Left hindlimb (tissue), 1 donor: ENCODE data around the gene KCNA2.

Source experiments
- DNase-seq: peaks from one replicate; pipeline ENCODE4 v3.0.0-alpha.2; 2018

The KCNA2 gene

DNA sequence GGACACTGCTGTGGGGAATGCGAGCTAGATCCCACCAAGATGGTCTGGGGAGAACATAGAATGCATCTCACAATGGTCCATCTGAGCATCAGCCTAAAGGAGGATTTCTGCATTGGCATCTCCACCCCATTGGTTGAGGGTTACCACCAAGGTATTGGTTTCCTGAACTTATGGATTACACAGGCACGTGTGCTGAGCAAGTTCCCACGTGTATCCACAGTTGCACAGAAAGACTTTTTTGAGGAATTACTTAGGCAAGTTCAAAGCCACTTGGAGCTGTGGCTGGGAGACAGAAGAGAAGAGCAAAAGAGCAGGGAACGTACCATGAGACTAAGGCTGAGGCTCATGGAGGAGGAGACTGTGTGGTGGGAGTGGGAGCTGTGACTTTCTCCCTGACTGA, 43.1 kb downstream of the KCNA2 start:
- DNase-seq: no peak

DNA sequence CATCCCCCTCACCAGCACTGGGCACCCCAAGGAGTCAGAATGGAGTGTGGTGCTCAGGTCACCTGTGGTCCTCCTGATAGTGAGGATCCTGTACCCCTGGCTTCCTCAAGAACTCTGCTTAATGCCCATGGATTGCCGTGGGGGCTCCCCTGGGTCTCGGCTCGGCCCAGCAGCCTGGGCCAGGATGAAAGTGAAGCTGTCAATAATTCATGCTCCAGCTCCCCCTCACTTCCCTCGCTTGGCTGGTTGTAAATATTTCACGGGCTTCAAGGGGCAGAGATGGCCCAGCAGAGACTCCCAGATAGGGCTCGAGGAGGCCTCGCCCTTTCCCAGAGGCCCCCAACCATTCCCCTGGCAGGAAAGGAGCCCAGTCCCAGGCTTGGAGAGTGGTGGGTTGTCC, 44.6 kb downstream of the KCNA2 start:
- no peak for DNase-seq

DNA sequence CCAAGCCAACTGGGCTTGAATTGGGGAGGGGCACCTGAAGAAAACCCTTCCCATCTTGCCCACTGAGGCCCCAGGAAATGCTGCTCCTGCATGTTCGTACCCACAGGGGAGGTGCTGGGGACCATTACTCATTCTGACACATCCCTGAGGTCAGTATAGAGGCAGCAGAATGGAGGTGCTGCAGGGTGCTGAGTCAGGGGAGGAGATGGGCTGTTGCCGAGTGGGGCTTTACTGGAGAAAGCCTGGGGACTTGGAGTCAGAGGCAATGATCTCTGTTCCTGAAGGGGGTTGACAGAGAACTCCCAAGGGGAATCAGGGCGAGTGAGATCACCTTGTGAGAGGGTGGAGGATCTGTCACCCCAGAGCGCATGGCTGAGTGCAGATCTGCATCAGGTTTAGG, 47.0 kb downstream of the KCNA2 start:
- DNase-seq: no peak

DNA sequence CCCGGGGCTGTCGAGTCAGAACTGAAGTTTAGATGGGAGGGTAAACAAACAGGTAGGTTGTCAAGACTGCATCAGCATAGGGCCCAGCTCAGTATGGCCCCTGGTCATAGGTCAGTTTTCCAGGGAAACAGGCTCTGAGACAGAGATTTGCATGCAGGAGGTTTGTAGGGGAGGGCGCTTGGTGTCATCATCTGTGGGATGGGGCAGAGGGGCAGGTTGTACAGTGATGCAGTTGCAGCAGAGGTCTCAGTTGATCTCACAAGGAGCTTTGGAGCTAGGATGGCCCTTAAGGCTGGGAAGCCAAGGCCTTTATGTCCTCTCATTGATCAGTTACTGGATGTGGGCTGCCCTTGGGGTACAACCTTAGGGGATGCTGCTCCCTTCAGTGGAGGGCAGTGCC, 48.7 kb downstream of the KCNA2 start:
- DNase-seq: no peak

DNA sequence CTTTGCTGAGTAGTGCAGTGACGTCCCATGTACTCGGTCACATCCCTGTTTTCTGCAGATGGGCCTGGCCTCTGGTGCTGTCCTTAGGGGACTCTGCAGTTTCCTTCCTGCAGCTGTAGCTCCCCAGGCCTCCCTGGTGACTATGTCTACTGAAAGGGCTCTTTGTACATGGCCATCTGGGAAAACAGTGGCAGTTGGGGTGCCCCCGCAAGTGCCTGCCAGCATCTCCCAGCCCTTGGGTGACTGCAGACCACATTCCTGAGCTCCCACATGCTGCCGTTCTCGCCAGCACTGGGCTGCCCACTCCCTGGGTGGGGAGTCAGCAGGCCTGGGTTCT, 49.7 kb downstream of the KCNA2 start:
- DNase-seq: no peak

DNA sequence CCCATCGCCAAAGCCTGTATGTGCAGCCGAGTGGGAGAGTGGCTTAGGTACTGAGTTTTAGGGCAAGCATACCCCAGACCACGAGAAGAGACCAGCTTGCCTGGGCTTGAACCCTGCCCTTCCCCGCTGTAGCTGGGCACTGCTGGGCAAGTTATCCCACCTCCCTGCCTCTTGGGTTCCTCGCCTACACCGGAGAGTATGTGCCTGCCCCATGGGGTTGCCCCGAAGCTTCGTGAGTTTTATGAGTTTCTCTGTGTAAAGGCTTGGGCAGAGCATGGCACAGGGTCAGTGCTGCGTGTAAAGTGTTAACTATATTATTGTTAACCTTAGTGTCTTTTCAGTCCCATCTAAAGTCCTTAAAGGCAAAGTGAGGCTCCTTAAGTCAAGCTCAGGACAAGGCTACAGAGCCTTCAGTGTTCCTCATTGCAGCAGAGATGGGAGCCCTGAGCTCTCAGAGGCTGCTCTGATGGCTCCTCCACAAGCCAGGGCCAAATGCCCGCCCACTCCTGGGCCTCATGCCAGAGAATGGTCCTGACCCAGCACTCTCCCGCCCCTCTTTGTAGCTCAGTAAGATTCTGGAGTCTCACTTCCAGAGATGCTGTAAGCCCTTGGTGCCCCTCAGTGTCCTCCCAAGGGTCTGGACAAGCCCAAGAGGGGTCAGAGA, 50.2 kb downstream of the KCNA2 start:
- peak; percentile 71 for DNase-seq

DNA sequence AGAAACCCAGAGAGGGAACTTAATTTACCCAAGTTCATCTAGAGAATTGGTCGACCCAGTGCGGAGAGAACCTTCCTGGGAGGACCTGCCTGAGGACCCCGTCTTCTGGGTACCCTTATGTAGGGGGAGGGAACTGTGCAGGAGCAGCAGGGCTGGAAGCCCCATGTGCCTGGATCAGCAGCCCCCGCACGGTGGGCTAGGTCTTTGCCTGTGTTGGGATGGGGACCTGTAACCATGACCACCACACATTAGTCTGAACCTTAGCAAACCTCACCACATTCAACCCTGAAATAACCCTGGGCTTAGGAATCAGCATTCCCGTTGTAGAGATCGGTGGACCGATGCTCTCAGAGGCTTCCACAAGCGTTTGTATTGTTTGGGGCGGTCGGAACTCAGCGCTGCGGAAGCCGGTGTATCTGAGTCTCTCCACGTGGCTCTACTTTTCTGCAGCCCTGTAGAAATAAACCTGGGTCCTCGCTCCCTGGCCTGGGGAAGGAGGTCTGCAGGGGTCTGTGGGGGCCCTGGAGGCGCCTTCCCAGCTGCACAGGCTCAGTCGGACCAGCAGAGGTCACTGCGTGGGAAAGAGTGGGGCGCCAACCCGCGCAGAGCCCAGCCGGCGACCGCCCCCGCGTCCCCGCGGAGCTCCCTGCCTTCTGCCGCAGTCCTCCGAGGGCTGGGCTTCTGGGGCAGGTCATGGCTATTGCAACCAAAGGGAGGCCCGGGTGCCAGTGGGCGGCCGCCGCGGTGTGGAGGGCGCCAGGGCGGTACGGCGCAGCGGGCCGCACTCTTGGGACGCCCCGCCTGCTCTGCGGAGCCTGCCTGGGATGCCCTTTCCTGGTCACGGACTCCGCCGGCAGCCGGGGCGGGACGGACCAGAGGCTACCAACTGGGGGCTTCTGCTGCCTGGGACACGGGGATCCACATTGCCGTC, 51.0 kb downstream of the KCNA2 start:
- peak; percentile 55 for DNase-seq

DNA sequence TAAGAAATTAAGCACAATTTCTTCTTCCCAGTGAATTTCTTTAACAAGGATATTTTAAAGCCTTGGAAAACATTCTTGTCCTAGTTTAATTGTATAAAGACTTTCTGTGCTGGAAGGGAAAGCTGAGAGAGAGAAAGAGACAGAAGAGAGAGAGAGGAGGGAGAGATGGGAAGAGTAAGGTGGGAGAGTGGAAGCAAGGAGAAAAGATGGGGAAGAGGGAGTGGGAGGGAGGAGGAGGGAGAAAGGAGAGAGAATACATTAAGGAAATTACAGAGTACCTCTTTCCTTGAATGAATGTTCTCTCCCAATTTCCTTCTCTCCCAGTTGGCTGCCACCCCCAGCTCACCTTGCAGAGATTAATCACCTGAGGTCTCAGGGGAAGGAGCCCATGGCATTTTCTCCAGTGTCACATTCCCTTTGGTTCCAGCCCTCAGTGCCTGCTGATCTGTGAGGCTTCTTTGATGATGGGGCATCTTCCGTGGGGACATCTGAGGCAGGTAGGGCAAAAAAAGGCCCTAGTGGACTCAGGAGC, 54.8 kb downstream of the KCNA2 start:
- DNase-seq: no peak

DNA sequence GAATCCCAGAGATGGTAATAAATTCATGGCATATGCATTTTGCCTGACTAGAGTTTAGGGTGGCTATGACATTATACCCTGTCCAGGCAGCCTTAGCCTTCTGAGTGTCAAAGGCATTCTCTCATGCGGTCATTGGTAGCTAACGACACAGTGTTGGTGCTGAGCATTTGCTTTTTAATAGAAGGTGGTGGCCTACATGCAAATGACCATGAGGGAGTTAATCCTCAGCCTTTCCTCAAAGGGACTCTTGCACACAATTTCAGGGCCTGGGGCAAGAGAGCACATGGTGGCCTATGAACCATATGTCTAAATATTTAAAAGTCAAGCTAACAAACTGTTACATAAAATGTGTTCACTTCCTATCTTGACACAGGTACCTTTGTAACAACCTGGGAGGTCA, 56.3 kb downstream of the KCNA2 start:
- no peak for DNase-seq

DNA sequence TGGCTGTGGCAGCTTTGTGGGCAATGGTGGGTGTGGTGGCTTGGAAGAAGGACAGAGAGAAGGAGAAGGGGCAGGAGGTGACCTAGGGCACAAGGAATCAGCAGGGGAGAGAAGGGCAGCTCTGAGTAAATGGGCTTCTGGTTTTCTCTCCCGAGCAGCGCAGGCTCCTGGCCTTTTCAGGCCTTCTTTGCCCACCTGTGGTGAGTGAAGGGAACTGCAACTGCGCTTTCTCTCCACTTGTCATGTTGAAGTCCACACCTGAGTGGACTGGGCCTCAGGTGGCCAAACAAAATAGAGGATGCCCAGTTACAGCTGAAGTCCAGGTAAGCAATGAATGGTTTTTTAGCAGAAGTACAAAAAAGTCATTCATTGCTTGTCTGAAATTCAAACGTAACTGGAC, 57.8 kb downstream of the KCNA2 start:
- DNase-seq: no peak

DNA sequence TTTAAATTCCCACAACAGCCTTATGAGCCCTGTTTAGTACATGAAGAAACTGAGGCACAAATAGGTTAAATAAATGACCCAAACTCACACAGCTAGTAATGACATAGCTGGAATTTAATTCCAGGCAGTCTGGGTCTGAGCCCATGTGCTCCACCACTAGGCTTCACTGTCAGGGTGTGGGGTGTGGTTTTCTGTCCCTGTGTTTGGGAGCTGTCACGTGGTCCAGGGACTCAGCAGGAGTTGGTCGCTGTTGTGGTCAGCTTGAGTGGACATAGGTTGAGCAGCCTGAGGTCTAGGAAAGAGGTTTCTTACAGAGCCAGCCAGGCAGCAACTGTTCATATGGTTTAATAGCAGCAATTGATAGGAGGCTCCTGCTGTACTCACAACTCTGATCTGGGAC, 59.1 kb downstream of the KCNA2 start:
- DNase-seq: no peak

DNA sequence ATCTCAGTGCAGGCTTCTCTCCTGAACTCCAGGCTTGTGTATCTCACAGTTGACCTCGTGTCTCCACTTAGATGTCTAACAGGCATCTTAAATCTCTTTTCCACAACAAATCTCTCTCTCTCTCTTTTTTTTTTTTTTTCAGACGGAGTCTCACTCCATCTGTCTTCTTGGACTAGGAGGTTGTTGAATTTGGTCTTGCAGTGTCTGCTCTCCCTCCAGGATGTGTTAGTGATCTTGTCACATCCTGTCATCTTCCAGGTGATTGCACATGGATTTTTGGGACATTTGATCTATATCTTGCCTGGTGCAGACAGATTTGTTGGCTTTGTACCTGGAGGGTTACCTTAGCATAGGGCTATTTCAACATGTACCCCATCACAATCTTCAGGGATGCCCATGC, 60.7 kb downstream of the KCNA2 start:
- no peak for DNase-seq

DNA sequence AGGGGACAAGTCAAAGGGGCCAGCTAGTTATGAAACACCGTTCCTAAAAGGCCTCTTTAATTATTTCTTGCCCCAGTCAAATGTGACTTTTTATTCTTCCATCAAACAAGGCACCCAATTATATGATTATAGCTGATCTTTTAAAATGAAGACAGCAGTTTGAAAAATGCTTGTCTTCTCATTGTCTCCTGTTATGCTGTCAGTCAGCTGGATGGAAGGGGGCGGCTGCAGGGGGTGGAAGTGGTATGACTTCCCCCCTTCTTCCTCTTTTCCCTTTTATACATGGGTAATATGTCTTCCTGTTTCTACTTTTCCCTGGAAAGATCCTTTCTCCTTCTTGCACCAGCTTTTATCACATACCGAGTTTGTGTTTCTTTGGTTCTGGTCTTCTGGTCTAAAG, 61.4 kb downstream of the KCNA2 start:
- DNase-seq: no peak
